Measurements from ENCODE around the gene AIPL1.

AIPL1 gene

DNA sequence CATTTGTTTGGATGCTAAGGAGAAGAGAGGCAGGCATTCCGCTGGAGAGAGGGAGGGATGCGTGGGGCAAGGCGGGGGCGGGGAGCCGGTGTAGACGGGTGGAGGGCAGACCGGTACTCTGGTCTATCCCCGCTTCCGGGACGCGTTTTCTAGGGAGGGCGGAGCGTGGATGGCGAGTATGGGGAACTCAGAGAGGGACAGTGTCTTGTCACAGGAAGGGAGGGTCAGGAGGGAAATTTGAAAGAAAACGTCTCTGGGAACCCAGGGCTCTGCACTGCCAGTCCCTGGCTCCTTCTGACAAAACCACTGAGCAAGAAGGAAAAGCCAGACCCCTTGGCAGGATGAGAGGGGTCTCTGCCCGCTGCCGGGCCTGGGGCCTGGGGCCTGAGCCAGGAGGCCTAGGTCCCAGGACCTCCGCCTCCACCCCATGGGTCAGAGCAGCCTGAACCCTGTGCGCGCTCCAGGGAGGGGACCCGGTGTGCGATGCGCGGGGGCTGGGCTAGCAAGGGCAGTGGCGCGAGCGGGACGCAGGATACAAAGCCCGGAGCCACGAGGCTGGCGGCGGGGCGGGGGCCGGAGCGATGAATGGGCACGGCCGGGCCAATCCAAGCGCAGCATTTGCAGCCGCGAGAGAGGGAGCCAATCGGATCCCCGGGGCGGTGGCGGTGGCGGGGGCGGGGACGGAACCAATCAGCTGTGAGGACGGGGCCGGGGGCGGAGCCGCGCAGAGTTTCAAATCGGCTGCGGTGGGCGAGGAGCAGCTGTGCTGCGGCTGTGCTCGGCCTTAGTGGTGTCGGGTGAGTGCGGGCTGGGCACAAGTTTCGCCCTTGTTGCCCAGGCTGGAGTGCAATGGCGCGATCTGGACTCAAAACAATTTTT is 9.0 kb upstream of the AIPL1 start, which contains the start of gene PIMREG:
Gene PIMREG (plus strand): TSS at position 764 of the 879 bp plus-strand sequence. CDS start 656 bp downstream, outside the sequence.
- H3K27ac Mint-ChIP-seq: peak within 1 kb of the TSS; percentile 97
- peak within 1 kb of the TSS; percentile 96 for H3K4me3 Mint-ChIP-seq
- H3K36me3 Mint-ChIP-seq: no peaks in the 10 kb centered on the region
- H3K4me1 Mint-ChIP-seq: peaks cover 14% of the 10 kb centered on the region
- H3K9me3 Mint-ChIP-seq: no peaks in the 10 kb centered on the region
- no peaks in the 10 kb centered on the region for H3K27me3 Mint-ChIP-seq

- Mint-ChIP-seq H3K4me1 (peaks cover 14% of the 10 kb centered on the region), H3K27me3 (peaks cover under 1% of the 10 kb centered on the region), H3K36me3 (no peaks in the 10 kb centered on the region), H3K9me3 (no peaks in the 10 kb centered on the region), H3K4me3 (no peak overlapping the region), H3K27ac (no peak overlapping the region)
These were observed 7.9 kb upstream of the AIPL1 start for GRCh38 chr17:6442775-6443174.

GRCh38 chr17:6439951-6440350 is 5.0 kb upstream of the AIPL1 start:
- Mint-ChIP-seq H3K4me3 (no peak overlapping the region), H3K4me1 (peaks cover 14% of the 10 kb centered on the region), H3K36me3 (no peaks in the 10 kb centered on the region), H3K27ac (no peak overlapping the region), H3K9me3 (no peaks in the 10 kb centered on the region), H3K27me3 (peaks cover 3% of the 10 kb centered on the region)

GRCh38 chr17:6437956-6438355 is 3.0 kb upstream of the AIPL1 start:
- no peaks in the 10 kb centered on the region for H3K36me3 Mint-ChIP-seq
- H3K27me3 Mint-ChIP-seq: peaks cover 3% of the 10 kb centered on the region
- no peak overlapping the region for H3K27ac Mint-ChIP-seq
- no peaks in the 10 kb centered on the region for H3K4me1 Mint-ChIP-seq
- H3K4me3 Mint-ChIP-seq: no peak overlapping the region
- H3K9me3 Mint-ChIP-seq: no peaks in the 10 kb centered on the region

- no peak overlapping the region for H3K27ac Mint-ChIP-seq
- H3K4me3 Mint-ChIP-seq: no peak overlapping the region
- H3K4me1 Mint-ChIP-seq: no peaks in the 10 kb centered on the region
- H3K27me3 Mint-ChIP-seq: peaks cover 3% of the 10 kb centered on the region
- H3K36me3 Mint-ChIP-seq: no peaks in the 10 kb centered on the region
- H3K9me3 Mint-ChIP-seq: no peaks in the 10 kb centered on the region
These were observed 2.5 kb upstream of the AIPL1 start for GRCh38 chr17:6437466-6437865.

GRCh38 chr17:6435968-6436367 is 1.0 kb upstream of the AIPL1 start:
- Mint-ChIP-seq H3K9me3 (no peaks in the 10 kb centered on the region), H3K27me3 (peaks cover 3% of the 10 kb centered on the region), H3K4me1 (no peaks in the 10 kb centered on the region), H3K4me3 (no peak overlapping the region), H3K36me3 (no peaks in the 10 kb centered on the region), H3K27ac (no peak overlapping the region)

DNA sequence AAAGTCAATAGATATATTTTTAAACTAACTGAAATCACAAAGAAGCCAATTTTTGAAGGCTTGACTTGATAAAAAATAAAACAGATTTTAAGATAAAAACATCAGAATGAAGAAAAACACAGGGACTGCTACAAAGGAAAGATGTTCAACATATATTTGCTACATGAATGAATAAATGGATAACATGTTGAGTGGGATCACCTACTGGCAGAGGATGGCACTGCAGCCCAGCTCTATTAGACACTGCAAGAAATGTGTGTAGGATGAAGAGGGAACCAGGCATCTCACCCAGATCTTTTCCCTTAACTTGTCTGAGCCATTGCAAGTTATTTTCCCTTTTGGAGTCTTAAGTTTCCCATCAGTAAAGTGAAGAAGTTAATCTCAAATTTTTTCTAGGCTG is 4.2 kb downstream of the AIPL1 start:
- peaks cover 15% of the 10 kb centered on the region for H3K4me1 Mint-ChIP-seq
- H3K36me3 Mint-ChIP-seq: peaks cover 3% of the 10 kb centered on the region
- no peak overlapping the region for H3K27ac Mint-ChIP-seq
- H3K9me3 Mint-ChIP-seq: no peaks in the 10 kb centered on the region
- H3K4me3 Mint-ChIP-seq: no peak overlapping the region
- no peaks in the 10 kb centered on the region for H3K27me3 Mint-ChIP-seq

- H3K27me3 Mint-ChIP-seq: no peaks in the 10 kb centered on the region
- H3K9me3 Mint-ChIP-seq: no peaks in the 10 kb centered on the region
- no peak overlapping the region for H3K4me3 Mint-ChIP-seq
- H3K27ac Mint-ChIP-seq: no peak overlapping the region
- H3K4me1 Mint-ChIP-seq: peaks cover 15% of the 10 kb centered on the region
- peaks cover 3% of the 10 kb centered on the region for H3K36me3 Mint-ChIP-seq
These were observed 5.7 kb downstream of the AIPL1 start for GRCh38 chr17:6429266-6429665.

- Mint-ChIP-seq H3K27ac (no peak overlapping the region), H3K4me3 (no peak overlapping the region), H3K36me3 (peaks cover 3% of the 10 kb centered on the region), H3K4me1 (peaks cover 15% of the 10 kb centered on the region), H3K9me3 (no peaks in the 10 kb centered on the region), H3K27me3 (no peaks in the 10 kb centered on the region)
These were observed 6.5 kb downstream of the AIPL1 start for GRCh38 chr17:6428207-6428965.

- peaks cover 3% of the 10 kb centered on the region for H3K36me3 Mint-ChIP-seq
- peak overlapping the region; percentile 62 for H3K4me3 Mint-ChIP-seq
- H3K4me1 Mint-ChIP-seq: peaks cover 19% of the 10 kb centered on the region
- H3K27ac Mint-ChIP-seq: peak overlapping the region; percentile 83
- no peaks in the 10 kb centered on the region for H3K27me3 Mint-ChIP-seq
- no peaks in the 10 kb centered on the region for H3K9me3 Mint-ChIP-seq
These were observed 7.6 kb downstream of the AIPL1 start for GRCh38 chr17:6427279-6427781.

DNA sequence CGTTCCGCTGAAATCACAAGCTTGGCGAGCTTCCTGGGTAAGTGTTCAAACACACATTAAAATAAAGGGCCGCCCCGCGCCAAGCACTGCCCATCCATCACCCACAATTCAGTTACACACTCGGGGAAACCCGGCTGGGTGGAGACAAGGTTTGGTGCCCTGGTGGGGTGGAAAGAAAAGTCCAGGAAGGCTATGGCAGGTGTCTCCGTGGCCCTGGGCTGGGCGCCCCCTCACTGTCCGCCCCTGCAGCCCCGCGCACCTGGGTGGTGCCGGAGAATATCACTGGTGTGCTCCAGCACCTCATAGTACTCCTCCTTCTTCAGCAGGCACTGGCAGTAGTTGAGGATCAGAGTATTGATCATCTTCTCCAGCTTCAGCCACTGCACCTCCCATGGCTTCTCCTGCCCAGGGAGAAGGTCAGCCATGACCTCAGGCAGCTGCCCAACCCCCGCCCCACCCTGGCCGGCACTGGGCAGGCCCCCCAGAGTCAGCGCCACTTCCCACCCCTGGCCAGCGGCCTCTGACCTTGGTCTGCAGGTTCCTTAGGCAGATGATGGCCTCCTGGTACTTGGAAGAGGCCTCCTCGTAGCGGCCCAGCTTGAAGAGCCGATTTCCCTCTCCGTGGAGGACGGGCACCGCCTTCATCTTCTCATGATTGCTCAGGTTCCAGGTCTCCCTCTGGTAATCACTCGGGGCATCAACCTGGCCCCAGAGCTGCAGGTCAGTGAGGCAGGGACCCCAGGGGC is 8.4 kb downstream of the AIPL1 start:
- Mint-ChIP-seq H3K4me3 (no peak overlapping the region), H3K27me3 (no peaks in the 10 kb centered on the region), H3K36me3 (peaks cover 3% of the 10 kb centered on the region), H3K4me1 (peaks cover 19% of the 10 kb centered on the region), H3K27ac (no peak overlapping the region), H3K9me3 (no peaks in the 10 kb centered on the region)

GRCh38 chr17:6425407-6425806 is 9.5 kb downstream of the AIPL1 start:
- Mint-ChIP-seq H3K9me3 (no peaks in the 10 kb centered on the region), H3K27me3 (no peaks in the 10 kb centered on the region), H3K27ac (no peak overlapping the region), H3K4me1 (peaks cover 19% of the 10 kb centered on the region), H3K36me3 (peaks cover 3% of the 10 kb centered on the region), H3K4me3 (no peak overlapping the region)

- no peaks in the 10 kb centered on the region for H3K36me3 Mint-ChIP-seq
- H3K27me3 Mint-ChIP-seq: no peaks in the 10 kb centered on the region
- no peak overlapping the region for H3K27ac Mint-ChIP-seq
- no peak overlapping the region for H3K4me3 Mint-ChIP-seq
- peaks cover 19% of the 10 kb centered on the region for H3K4me1 Mint-ChIP-seq
- no peaks in the 10 kb centered on the region for H3K9me3 Mint-ChIP-seq
These were observed 11.0 kb downstream of the AIPL1 start for GRCh38 chr17:6423931-6424330.

GRCh38 chr17:6422654-6423241 is 12.2 kb downstream of the AIPL1 start:
- Mint-ChIP-seq H3K9me3 (no peaks in the 10 kb centered on the region), H3K27ac (no peak overlapping the region), H3K4me1 (peaks cover 13% of the 10 kb centered on the region), H3K27me3 (no peaks in the 10 kb centered on the region), H3K4me3 (no peak overlapping the region), H3K36me3 (no peaks in the 10 kb centered on the region)
